ENCODE measurements around the gene SEZ6. TPM values are rescaled to one million over a fixed set of nuclear protein-coding genes. Genes with fewer than 3 reads are reported as not detected.

SEZ6 gene
- total RNA-seq, 2 donors from 2014 or later, result not detected

- ATAC-seq (no peak), DNase-seq (no peak)
- H3K4me1 ChIP-seq, result peaks cover 14% of the 10 kb centered on the region
- H3K4me3 ChIP-seq, result no peak overlapping the region
- no peak overlapping the region for H3K27ac ChIP-seq
- H3K27me3 ChIP-seq, result peaks cover 0 to 18% of the 10 kb centered on the region in 2 donors
- intact Hi-C loops (cut with DNase I), result no loop called here
- TF ChIP-seq CTCF (IDR thresholded peaks at IDR 0.05) (no peak), POLR2A (IDR thresholded peaks at IDR 0.05) (no peak)
- no peaks in the 10 kb centered on the region for H3K36me3 ChIP-seq (replicated peaks in 1 of 2; ENCODE audit: insufficient read depth in 1 of 2, low read depth in 2 of 2)
- WGBS, 2 donors, result 39 to 54% methylated on average over 3 of the region's 3 CpGs
- no peaks in the 10 kb centered on the region for H3K9me3 ChIP-seq
Observed at GRCh38 chr17:29008591-29008990, 2.8 kb upstream of the SEZ6 start.

GRCh38 chr17:29007860-29008455 lies 2.1 kb upstream of the SEZ6 start:
- intact Hi-C loops (cut with DNase I), result no loop called here
- 59 to 62% methylated on average over 1 to 2 of the region's 2 CpGs for WGBS, 2 donors
- DNase-seq (no peak), ATAC-seq (no peak)
- Histone ChIP-seq H3K9me3 (no peaks in the 10 kb centered on the region), H3K27me3 (peaks cover 0 to 20% of the 10 kb centered on the region in 2 donors), H3K36me3 (replicated peaks in 1 of 2; ENCODE audit: insufficient read depth in 1 of 2, low read depth in 2 of 2) (no peaks in the 10 kb centered on the region), H3K4me3 (no peak overlapping the region), H3K4me1 (peaks cover 14% of the 10 kb centered on the region), H3K27ac (no peak overlapping the region)
- no peak for TF ChIP-seq CTCF (IDR thresholded peaks at IDR 0.05)

- DNase-seq (no peak), ATAC-seq (no peak)
- Histone ChIP-seq H3K27ac (no peak overlapping the region), H3K4me1 (peaks cover 14% of the 10 kb centered on the region), H3K9me3 (no peaks in the 10 kb centered on the region), H3K4me3 (no peak overlapping the region), H3K27me3 (peaks cover 0 to 20% of the 10 kb centered on the region in 2 donors), H3K36me3 (replicated peaks in 1 of 2; ENCODE audit: insufficient read depth in 1 of 2, low read depth in 2 of 2) (no peaks in the 10 kb centered on the region)
- WGBS, 2 donors, result 63 to 69% methylated on average over 2 of the region's 2 CpGs
- intact Hi-C loops (cut with DNase I), result no loop called here
- TF ChIP-seq CTCF (IDR thresholded peaks at IDR 0.05) (no peak), POLR2A (IDR thresholded peaks at IDR 0.05) (no peak)
Observed at GRCh38 chr17:29007456-29007855, 1.6 kb upstream of the SEZ6 start.

GRCh38 chr17:29004081-29004692 lies 1.6 kb downstream of the SEZ6 start:
- Histone ChIP-seq H3K9me3 (no peaks in the 10 kb centered on the region), H3K27ac (no peak overlapping the region), H3K36me3 (replicated peaks in 1 of 2; ENCODE audit: insufficient read depth in 1 of 2, low read depth in 2 of 2) (no peaks in the 10 kb centered on the region), H3K4me1 (peaks cover 14% of the 10 kb centered on the region), H3K4me3 (no peak overlapping the region), H3K27me3 (peaks cover 0 to 20% of the 10 kb centered on the region in 2 donors)
- intact Hi-C loops (cut with DNase I), result no loop called here
- ATAC-seq, result no peak
- DNase-seq, result peak in 1 of 4 donors; percentile 23
- WGBS, 2 donors, result 39 to 41% methylated on average over 10 to 17 of the region's 20 CpGs
- TF ChIP-seq CTCF (IDR thresholded peaks at IDR 0.05) (no peak), POLR2A (IDR thresholded peaks at IDR 0.05) (no peak)

DNA sequence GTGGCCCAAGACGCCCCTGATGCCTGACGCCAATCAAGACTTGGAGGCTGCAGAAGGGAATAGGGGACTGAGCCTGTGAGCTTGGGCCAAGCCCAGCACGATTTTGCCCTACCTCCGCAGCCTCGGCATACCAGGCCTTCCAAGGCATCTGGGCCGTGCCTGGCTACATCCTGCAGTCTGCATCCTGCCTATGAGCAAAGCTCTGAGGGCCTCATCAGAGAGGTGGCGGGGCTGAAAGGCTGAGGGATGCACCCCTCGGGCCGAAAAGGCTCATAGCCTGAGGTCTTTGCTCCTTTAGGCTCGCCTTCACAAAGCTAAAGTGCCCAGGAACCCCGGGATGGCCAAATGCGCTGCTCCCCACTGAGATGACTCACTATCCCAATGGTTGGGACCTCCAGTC lies 2.5 kb downstream of the SEZ6 start:
- WGBS, 2 donors, result 67 to 73% methylated on average over 9 to 12 of the region's 12 CpGs
- ATAC-seq (no peak), DNase-seq (no peak)
- Histone ChIP-seq H3K4me3 (no peak overlapping the region), H3K36me3 (replicated peaks in 1 of 2; ENCODE audit: insufficient read depth in 1 of 2, low read depth in 2 of 2) (no peaks in the 10 kb centered on the region), H3K4me1 (peaks cover 14% of the 10 kb centered on the region), H3K9me3 (no peaks in the 10 kb centered on the region), H3K27me3 (peaks cover 0 to 20% of the 10 kb centered on the region in 2 donors), H3K27ac (no peak overlapping the region)
- intact Hi-C loops (cut with DNase I), result no loop called here
- TF ChIP-seq POLR2A (IDR thresholded peaks at IDR 0.05) (no peak), CTCF (IDR thresholded peaks at IDR 0.05) (no peak)
